NCI-H146 (cell line): ENCODE measurements around the gene ZC3H14.

Experiments used
- DNase-seq: peaks from one replicate; lab custom pipeline; 2025; lab: John Stamatoyannopoulos, UW

ZC3H14 gene

GRCh38 chr14:88552876-88553275, 10.0 kb upstream of the ZC3H14 start:
- DNase-seq = no peak

GRCh38 chr14:88553886-88554456, 8.9 kb upstream of the ZC3H14 start:
- no peak for DNase-seq

DNA sequence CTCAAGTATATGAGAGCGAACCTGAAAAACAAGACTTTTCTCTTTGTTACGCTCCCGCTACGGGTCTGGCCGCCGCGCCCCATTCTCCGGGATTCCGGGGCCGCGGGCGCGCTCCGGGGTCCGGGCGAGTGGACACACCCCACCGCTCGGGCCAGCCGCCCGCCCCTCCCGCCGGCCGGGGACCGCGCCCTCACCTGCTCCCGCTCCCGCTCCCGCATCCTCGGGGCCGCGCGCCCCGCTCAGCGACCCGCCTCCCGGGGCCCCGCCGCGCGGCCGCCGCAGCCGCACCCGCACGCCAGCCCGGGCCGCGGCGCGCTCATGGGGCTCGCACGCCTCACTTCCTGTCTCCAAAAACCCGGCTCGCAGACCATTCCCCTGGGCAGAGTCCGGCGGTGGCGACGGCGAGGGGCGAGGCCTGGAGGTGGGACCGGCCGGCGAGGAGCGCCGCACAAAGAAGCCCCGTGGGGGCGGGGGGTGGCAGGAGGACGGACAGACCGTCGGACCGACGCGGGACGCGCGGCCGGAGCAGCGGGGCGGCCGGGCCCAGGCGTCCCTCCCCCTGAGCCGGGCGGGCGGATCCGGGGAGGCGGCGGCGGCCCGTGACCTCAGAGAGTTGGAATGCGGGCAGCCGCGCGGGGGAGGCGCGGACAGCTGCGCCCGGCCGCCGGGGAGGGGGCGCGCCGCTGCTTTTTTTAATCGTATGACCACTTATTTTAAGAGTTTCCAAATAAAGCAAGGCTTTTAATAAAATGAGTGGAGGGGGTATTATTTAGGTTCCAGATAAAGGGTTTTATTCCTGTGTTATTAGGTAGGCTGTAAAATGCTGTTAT, 8.2 kb upstream of the ZC3H14 start, which contains the start of gene PTPN21:
Gene PTPN21 (minus strand): TSS at position 551 of the 830 bp plus-strand sequence. CDS start 4,590 bp downstream, outside the sequence.
- peak; percentile 62 for DNase-seq

DNA sequence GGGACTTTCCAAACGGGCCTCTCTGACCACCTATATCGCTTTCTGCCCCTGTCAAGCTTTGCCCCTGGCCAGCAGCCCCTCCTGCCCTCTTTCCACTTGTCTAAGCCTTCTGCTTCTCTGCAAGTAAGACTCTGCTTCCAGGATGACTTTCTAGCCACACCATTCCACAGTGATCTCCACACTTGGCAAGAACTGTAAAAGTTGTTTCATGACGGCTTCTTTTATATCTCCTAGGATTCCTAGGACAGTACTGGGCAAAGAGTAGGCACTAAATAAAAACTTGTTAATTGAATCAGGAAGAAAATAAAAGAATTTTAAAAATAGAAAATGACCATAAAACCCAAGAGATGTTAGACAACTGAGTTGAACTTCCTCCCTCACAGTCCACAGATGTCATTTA, 6.3 kb upstream of the ZC3H14 start:
- no peak for DNase-seq

DNA sequence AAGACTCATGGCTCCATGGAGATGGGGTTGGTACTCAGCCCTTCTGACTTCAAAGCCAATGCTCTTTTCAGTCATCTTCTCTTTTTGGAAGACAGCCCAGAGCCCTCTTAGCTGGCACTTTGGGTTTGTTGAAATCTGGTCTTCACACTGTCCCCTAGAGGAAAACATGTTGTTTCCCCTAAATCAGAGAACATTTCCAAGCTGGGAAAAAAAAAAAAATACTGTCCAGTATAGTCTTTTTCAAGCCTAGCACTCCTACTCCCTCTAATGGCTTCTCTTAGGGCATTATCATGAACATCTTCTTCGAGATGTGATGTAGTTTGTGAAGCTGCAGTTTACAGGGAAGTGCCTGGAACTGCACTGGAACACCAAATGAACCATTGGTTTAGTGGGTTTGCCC, 3.0 kb upstream of the ZC3H14 start:
- no peak for DNase-seq

- DNase-seq = no peak
These were observed 356 bp upstream of the ZC3H14 start for GRCh38 chr14:88562532-88562830.

DNA sequence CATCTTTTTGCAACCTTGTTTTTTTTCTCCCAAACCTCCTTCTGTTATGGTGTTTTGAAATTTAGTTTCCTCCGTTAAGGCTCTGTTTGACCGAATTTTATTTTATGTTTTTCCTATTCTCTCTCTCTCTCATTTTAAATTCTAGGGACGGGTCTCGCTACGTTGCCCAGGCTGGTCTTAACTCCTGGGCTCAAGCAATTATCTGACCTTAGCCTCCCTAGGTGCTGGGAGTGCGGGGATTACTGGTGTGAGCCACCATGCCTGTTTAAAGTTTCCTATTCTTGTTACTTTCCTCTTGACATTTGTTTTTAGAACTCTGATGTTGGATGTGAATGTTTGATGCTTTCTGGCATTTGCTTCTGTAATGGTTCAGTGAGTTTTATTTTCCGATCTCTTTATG, 1.0 kb downstream of the ZC3H14 start:
- no peak for DNase-seq

- no peak for DNase-seq
These were observed 2.6 kb downstream of the ZC3H14 start for GRCh38 chr14:88565427-88565826.

GRCh38 chr14:88568196-88568595, 5.4 kb downstream of the ZC3H14 start:
- DNase-seq = no peak

GRCh38 chr14:88572117-88572516, 9.3 kb downstream of the ZC3H14 start:
- DNase-seq = no peak

DNA sequence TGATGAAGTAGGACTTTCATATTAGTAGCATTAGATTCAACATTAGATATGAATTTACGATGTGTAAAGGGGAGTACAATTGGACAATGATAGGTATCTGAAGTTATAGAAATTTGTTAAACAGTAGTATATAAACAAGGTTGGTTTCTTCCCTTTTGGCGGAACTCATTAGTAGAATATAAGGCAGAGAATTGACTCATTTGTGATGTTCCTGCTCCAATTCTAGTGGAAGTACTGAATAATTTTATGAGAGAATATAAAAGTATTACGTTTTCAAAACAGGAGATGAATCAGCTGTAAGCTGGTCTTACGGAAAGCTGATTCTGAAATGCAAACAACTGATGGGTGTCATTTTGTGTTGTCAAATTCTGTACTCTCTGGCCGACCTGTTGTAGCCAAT, 13.4 kb downstream of the ZC3H14 start:
- no peak for DNase-seq

DNA sequence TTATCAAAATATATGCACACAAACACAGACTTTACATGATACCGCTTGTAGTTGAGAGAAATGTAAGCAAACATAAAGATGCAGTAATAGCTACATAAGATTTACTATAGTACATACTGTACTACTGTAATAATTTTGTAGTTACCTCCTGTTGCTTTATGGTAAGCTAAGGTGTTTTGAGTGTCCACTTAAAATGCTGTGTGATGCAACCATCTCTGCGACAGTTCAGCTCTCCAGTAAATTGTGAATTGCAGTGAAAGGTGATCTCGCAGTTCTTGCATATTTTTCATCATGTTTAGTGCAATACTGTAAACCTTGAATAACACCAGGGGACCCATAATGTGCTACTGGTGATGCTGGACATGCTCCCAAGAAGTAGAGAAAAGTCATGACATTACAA, 21.6 kb downstream of the ZC3H14 start:
- no peak for DNase-seq

GRCh38 chr14:88588081-88588480, 25.2 kb downstream of the ZC3H14 start:
- no peak for DNase-seq

GRCh38 chr14:88590173-88590572, 27.3 kb downstream of the ZC3H14 start:
- no peak for DNase-seq

- no peak for DNase-seq
These were observed 29.2 kb downstream of the ZC3H14 start for GRCh38 chr14:88592031-88592430.

GRCh38 chr14:88597038-88597437, 34.2 kb downstream of the ZC3H14 start:
- DNase-seq = no peak

DNA sequence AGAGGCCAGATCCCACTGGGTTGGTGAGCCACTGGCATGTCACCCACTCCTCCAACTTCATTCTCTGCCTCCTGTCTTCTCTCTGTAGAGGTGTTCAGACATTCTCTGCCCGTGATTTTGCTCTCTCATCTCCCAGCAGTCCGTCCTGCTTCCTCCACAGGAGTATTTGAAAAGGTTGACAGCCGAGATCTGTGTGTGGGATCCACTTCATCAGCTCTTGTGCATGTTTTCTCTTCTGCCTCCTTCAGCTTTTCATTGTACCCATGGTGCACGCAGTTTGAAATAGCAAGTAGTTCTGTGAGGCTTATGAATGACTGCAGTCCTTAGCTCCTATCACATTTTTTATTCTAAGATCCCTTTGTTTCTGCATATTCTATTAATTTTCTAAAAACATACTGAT, 34.8 kb downstream of the ZC3H14 start:
- DNase-seq = no peak

DNA sequence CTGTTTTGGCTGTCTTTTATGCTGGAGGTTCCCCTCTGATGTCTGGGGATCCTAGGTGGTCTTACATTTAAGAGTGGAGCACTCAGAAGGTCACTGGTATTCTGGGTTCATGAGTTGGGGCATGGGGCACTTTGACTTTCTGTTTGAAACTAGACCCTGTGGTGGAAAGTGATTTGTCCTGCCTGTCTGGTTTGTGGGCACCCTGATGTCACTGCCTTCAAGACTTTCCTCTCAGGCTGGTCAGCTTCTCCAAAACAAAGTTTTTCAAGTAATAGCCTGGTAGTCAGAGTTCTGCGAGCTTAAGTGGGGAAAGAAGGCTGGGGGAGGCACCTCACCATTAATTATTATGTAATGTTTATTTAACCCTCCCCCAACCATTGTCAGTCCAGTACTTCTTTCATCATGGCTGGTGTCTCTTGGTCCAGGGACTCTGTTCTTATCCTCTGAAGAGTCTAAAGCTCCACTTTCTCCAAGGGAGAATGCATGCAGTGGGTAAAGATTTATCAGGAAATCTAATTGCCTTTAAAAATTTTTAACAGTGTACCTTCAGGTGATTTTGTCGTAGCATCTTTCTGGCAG, 35.3 kb downstream of the ZC3H14 start:
- no peak for DNase-seq

DNA sequence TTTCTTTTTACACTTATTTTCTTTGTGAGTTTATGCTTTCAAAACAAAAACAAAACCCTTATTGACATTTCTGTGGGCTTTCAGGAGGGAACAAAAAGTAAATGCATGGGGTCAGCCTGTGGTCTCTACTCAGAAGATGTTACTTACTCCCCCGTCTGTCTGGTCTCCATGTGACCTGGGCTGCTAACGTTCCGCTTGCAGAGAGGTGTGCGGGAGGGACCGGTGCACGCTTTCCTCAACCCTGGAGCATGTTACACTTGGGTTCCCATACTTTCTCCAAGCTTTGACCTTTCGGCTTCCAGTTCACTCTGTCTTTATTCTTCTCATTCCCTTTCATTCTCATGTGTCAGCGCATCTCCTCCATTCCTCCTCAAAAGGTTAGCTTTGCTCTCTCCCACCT, 36.5 kb downstream of the ZC3H14 start:
- no peak for DNase-seq

DNA sequence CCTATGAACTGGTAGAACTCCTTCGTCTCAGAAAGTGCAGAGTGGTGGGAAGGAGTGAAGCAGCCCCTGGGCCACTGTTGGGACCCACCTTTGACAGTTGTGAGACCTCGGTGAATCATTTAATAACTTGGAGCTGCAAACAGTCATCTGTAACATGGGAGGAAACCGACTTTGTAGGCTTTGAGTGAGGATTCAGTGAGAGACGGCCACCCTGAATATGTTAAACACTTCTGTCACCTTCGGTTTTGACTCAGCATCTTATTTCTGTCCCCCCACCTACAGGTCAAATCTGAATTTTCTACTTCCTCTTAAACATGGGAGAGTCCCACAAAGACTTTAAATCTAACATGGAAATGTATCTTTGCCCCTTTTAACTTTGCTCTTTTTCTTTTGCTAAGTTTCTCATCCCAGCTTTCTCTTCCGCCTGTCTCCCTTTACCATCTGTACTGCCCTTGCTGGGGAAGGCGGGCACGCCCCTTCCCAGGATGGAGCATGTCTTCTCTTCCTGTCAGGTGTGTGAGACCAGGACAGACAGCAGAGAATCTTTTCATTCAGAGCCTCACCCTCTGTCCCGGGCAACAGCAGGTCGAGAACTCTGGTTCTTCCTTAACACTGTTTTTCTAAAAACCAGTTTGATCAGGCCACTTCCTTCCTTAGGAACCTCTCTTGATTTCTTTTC, 37.1 kb downstream of the ZC3H14 start:
- DNase-seq = no peak

DNA sequence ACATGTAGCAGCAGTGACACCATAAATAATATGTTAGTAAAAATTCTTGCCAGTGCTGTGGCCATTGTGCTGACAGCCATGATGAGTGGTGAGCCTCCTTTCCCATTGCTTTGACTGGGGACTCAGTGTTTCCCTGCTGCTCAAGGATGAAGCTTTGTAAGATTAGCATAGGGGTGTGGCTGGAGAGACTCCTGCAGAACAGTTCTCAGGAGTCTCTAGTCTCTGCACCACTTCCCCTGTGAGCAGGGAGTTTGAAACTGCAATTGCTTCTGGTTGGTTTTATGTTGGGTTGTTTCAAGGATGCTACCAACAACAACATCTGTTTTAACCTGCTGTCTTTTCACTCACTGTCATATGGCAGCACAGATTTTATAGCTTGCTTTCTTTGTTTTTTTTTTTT, 41.4 kb downstream of the ZC3H14 start:
- DNase-seq = no peak

DNA sequence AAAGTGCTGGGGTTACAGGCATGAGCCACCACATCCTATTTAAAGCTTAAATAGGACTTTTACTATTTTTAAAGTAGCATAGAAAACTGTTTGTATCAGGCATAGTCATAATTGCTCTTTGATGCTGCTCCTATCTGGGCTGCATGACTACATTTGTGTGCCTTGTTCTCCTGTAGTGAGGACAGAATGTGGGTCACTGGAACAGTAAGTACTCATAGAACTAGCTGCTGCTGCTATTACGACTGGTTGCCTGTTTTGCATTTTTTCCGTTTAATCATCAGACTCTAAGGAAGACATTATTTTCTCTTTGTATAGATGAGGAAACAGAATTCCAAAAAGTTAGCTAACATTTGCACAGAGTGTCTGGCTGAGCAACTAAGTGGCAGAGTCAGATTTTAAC, 42.8 kb downstream of the ZC3H14 start:
- no peak for DNase-seq

DNA sequence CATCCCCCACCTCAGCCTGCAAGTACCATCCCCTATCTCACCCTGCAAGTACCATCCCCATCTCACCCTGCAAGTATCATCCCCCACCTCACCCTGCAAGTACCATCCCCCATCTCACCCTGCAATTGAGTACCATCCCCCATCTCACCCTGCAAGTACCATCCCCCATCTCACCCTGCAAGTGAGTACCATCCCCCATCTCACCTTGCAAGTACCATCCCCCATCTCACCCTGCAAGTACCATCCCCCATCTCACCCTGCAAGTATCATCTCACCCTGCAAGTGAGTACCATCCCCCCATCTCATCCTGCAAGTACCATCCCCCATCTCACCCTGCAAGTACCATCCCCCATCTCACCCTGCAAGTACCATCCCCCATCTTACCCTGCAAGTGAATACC, 45.0 kb downstream of the ZC3H14 start:
- no peak for DNase-seq
